ENCODE results near the gene RAMP2. TPM values are rescaled to one million over a fixed set of nuclear protein-coding genes. Genes with fewer than 3 reads are reported as not detected.

RAMP2 gene
- total RNA-seq, 2 experiments from 2014 or later = not detected

DNA sequence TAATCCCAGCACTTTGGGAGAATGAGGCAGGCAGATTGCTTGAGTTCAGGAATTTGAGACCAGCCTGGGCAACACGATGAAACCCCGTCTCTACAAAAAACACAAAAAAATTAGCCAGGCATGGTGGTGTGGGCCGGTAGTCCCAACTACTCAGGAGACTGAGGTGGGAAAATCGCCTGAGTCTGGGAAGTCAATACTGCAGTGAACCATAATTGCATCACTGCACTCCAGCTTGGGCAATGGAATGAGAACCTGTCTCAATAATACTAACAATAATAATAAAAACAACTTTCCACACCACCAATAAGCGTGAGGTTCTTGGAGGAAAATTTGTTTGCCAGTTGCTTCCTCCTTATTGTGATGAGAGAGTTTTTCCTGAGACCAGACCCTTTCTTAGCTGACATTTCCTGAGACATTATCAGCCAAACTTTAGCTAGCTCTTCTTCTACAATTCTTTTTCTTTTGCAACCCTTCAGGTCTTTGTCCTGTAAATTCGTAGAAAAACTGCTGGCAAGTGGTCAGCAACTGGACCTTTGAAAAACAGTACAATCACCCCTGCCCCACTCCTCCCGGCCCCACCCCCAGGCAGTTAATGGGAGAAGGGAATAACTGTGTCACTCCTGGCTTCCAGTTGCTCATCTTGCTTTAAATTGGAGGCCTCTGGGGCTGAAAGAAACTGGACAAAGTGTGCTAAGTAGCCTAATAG is 12.7 kb upstream of the RAMP2 start:
- TF ChIP-seq, protein P1, sequence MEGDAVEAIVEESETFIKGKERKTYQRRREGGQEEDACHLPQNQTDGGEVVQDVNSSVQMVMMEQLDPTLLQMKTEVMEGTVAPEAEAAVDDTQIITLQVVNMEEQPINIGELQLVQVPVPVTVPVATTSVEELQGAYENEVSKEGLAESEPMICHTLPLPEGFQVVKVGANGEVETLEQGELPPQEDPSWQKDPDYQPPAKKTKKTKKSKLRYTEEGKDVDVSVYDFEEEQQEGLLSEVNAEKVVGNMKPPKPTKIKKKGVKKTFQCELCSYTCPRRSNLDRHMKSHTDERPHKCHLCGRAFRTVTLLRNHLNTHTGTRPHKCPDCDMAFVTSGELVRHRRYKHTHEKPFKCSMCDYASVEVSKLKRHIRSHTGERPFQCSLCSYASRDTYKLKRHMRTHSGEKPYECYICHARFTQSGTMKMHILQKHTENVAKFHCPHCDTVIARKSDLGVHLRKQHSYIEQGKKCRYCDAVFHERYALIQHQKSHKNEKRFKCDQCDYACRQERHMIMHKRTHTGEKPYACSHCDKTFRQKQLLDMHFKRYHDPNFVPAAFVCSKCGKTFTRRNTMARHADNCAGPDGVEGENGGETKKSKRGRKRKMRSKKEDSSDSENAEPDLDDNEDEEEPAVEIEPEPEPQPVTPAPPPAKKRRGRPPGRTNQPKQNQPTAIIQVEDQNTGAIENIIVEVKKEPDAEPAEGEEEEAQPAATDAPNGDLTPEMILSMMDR (IDR thresholded peaks at IDR 0.05) = no peak
- H3K27ac Mint-ChIP-seq = no peak overlapping the region
- DNase-seq (no peak), ATAC-seq (no peak)
- peaks cover 11% of the 10 kb centered on the region for H3K27me3 Mint-ChIP-seq
- no peak overlapping the region for H3K4me3 Mint-ChIP-seq
- intact Hi-C loops (cut with micrococcal nuclease) = no loop called here
- POLR2A ChIA-PET = interaction anchor here (0.6 to 0.7 kb wide), 3 partner anchors 15 to 315 kb away, joined by 3 read pairs; no protein-coding TSS in a partner anchor
- CTCF ChIA-PET = interaction anchor here (1.4 to 5.4 kb wide), 2 partner anchors 15 to 170 kb away, joined by 4 to 38 read pairs; no protein-coding TSS in a partner anchor
- no peaks in the 10 kb centered on the region for H3K9me3 Mint-ChIP-seq
- no peaks in the 10 kb centered on the region for H3K36me3 Mint-ChIP-seq (ENCODE audit: low read depth)
- peaks cover 13% of the 10 kb centered on the region for H3K4me1 Mint-ChIP-seq (ENCODE audit: low read depth)

DNA sequence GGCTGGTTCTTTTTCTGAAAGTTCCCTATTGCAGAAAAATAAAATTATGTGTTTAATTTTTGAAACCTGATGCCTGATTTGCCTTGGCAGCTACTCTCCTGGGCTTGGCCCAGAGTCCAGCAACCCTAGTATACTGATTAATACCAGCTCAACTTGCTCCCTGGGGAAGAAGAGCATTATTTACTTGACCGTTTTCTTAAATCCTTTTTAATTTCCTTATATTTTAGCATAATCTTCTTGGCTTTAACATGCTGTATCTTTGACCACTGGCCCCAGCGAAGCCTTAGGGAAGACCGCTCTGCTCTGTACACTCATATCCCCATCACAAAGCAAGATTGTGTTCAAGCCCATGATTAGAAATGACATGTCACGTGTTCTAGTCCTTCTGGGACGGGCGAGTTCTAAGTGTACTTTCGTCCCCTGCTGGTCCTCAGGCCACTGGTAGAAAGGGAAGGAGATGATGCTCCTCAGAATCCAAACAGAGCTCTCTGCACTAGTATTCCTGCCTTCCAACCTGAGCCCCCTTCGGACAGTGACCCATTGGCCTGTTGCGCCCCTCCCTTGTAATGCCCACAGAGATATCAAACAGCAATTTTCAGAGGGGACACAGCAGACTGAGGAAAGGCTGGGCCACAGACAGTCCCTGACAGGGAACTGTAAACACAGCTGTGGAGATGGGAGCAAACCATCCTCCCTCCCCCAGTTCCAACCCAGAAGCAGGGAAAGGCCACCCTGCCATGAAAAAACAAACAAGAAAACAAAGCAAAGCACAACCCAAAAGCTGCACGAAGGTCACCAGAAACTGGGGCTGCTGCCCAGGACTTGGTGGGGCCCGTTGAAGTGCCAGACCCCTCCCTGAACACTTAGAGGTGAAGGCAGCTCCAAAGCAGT is 11.9 kb upstream of the RAMP2 start:
- no peak overlapping the region for H3K4me3 Mint-ChIP-seq
- TF ChIP-seq, protein P1 (IDR thresholded peaks at IDR 0.05) = no peak
- ChIA-PET CTCF (interaction anchor here (1.7 to 5.4 kb wide), 2 partner anchors 13 to 14 kb away, joined by 5 to 38 read pairs; no protein-coding TSS in a partner anchor), POLR2A (interaction anchor here (0.7 kb wide), 1 partner anchor 14 kb away, joined by 3 read pairs; no protein-coding TSS in a partner anchor)
- ATAC-seq = no peak
- DNase-seq = no peak
- peaks cover 7% of the 10 kb centered on the region for H3K4me1 Mint-ChIP-seq (ENCODE audit: low read depth)
- H3K36me3 Mint-ChIP-seq (ENCODE audit: low read depth) = no peaks in the 10 kb centered on the region
- intact Hi-C loops (cut with micrococcal nuclease) = no loop called here
- peaks cover 15% of the 10 kb centered on the region for H3K27me3 Mint-ChIP-seq
- H3K27ac Mint-ChIP-seq = no peak overlapping the region
- no peaks in the 10 kb centered on the region for H3K9me3 Mint-ChIP-seq

DNA sequence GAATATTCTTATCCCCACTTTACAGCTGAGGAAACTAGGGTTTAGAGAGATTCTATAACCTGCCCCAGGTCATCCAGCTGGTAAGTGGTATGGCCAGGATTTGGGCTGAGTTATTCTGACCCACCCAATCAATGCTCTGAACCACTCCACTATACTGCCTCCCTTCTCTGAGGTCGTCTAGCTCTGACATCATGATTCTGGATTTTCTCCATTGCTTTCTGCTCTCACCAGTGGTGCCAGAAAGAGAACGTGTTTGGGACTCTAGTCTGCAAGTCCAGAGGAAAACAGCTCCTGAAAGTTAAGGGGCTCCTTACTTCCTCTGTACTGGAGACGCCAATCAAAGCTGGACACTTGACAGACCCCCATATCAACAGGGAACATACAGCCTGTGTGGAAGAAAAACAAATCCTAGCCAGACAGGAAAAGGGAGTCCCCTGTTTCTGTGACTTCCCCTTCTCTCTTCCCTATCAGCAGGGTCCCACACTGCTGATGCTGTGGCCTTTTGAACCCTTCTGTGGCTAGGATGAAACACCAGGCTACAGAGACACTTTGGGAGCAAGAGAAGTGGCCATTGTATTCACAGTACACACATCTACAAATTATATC is 10.2 kb upstream of the RAMP2 start:
- ATAC-seq = no peak
- ChIA-PET CTCF (interaction anchor here (1.3 to 5.4 kb wide), 4 partner anchors 9 to 172 kb away, joined by 5 to 38 read pairs (median 6); no protein-coding TSS in a partner anchor), POLR2A (no interaction called here)
- H3K4me3 Mint-ChIP-seq = no peak overlapping the region
- no peaks in the 10 kb centered on the region for H3K36me3 Mint-ChIP-seq (ENCODE audit: low read depth)
- TF ChIP-seq, protein P1 (IDR thresholded peaks at IDR 0.05) = no peak
- peaks cover 15% of the 10 kb centered on the region for H3K27me3 Mint-ChIP-seq
- intact Hi-C loops (cut with micrococcal nuclease) = no loop called here
- no peaks in the 10 kb centered on the region for H3K9me3 Mint-ChIP-seq
- no peak overlapping the region for H3K27ac Mint-ChIP-seq
- H3K4me1 Mint-ChIP-seq (ENCODE audit: low read depth) = no peaks in the 10 kb centered on the region
- no peak for DNase-seq

DNA sequence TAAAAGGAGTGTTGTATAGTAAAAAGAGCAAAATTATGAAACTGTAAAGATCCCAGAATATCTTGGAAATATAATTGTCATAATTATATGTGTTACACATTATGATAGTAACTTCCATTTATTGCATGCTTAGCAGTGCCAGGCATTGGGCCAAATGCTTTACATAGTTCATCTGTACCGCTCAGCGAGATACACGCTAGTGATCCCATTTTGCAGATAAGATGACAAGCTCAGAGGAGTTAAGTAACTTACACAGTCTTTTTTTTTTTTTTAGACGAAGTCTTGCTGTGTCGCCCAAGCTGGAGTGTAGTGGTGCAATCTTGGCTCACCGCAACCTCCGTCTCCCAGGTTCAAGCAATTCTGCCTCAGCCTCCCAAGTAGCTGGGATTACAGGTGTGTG is 9.4 kb upstream of the RAMP2 start:
- Mint-ChIP-seq H3K36me3 (ENCODE audit: low read depth) (no peaks in the 10 kb centered on the region), H3K27ac (no peak overlapping the region), H3K4me3 (no peak overlapping the region), H3K27me3 (peaks cover 18% of the 10 kb centered on the region), H3K9me3 (no peaks in the 10 kb centered on the region), H3K4me1 (ENCODE audit: low read depth) (no peaks in the 10 kb centered on the region)
- TF ChIP-seq, protein P1 (IDR thresholded peaks at IDR 0.05) = no peak
- intact Hi-C loops (cut with micrococcal nuclease) = no loop called here
- ATAC-seq (no peak), DNase-seq (no peak)
- ChIA-PET CTCF (interaction anchor here (0.7 to 1.8 kb wide), 2 partner anchors 8 to 12 kb away, joined by 3 to 6 read pairs; no protein-coding TSS in a partner anchor), POLR2A (no interaction called here)
